HepG2 (cell line): ENCODE measurements around the gene ADI1. TPM values are rescaled to one million over a fixed set of nuclear protein-coding genes. Genes with fewer than 3 reads are reported as not detected.

Source experiments
- ARNT2 ChIP-seq: sonication (generic); formaldehyde crosslinking; IDR thresholded peaks from 2 replicates; pipeline ENCODE4 v1.8.0; 2022; ENCODE audit warnings: mild to moderate bottlenecking, low read depth, missing genetic modification reagents, moderate library complexity
- DBP ChIP-seq: sonication (generic); formaldehyde crosslinking; IDR thresholded peaks from 2 replicates; pipeline ENCODE4 v1.4.0; 2020; ENCODE audit warnings: missing genetic modification reagents; ENCODE audit errors: not compliant biosample characterization
- DR1 ChIP-seq: sonication (generic); formaldehyde crosslinking; IDR thresholded peaks from 2 replicates; pipeline ENCODE4 v1.8.0; 2021; ENCODE audit warnings: mild to moderate bottlenecking, missing genetic modification reagents, inconsistent platforms
- FOXO4 ChIP-seq: sonication (generic); formaldehyde crosslinking; conservative IDR thresholded peaks from 2 replicates; pipeline ENCODE4 v1.8.1; 2023; ENCODE audit warnings: missing genetic modification reagents
- FUBP1 ChIP-seq: sonication (generic); formaldehyde crosslinking; IDR thresholded peaks from 2 replicates; pipeline ENCODE4 v1.5.1; 2020; ENCODE audit warnings: missing genetic modification reagents, mild to moderate bottlenecking, borderline replicate concordance
- KLF6 ChIP-seq: IDR thresholded peaks from 2 replicates; pipeline ENCODE4 v1.8.0; 2016; ENCODE audit warnings: missing biosample characterization, missing genetic modification reagents
- MLX ChIP-seq: IDR thresholded peaks from 2 replicates; pipeline ENCODE4 v1.6.1; 2016
- NCOA1 ChIP-seq: sonication (generic); formaldehyde crosslinking; IDR thresholded peaks from 2 replicates; pipeline ENCODE4 v1.9.0; 2021; ENCODE audit warnings: missing genetic modification reagents
- NR2C2 ChIP-seq: sonication (generic); formaldehyde crosslinking; IDR thresholded peaks from 2 replicates; pipeline ENCODE4 v1.4.0; 2020; ENCODE audit warnings: missing genetic modification reagents, mild to moderate bottlenecking, moderate library complexity, borderline replicate concordance
- NR2F6 ChIP-seq, 2 experiments: IDR thresholded peaks; 2 replicates each; pipeline ENCODE4 v1.6.1; 2016; ENCODE audit warnings: antibody characterized with exemption in 1 of 2, mild to moderate bottlenecking in 1 of 2
- POLR2G ChIP-seq: fragments of 200-400 bp; formaldehyde crosslinking; IDR thresholded peaks from 2 replicates; pipeline ENCODE4 v1.6.1; 2018; ENCODE audit warnings: mild to moderate bottlenecking, low read depth, low read length, moderate library complexity
- SMC3 ChIP-seq: IDR thresholded peaks from 2 replicates; pipeline ENCODE4 v1.6.1; 2011; ENCODE audit warnings: low read length, improper control_type of control experiment
- SOX13 ChIP-seq, 3 experiments: fragments of 450-650 bp in 1 of 3; sonication (generic) in 1 of 3; formaldehyde crosslinking in 1 of 3; IDR thresholded peaks in 2 of 3; conservative IDR thresholded peaks in 1 of 3; 2 replicates each; pipeline versions ENCODE4 v1.5.0 to v1.6.1; 2016 to 2020; ENCODE audit warnings: antibody characterized with exemption in 1 of 3, mild to moderate bottlenecking in 1 of 3, missing compliant biosample characterization in 1 of 3, missing genetic modification reagents in 1 of 3, moderate library complexity in 1 of 3
- U2AF1 ChIP-seq: fragments of 200-400 bp; formaldehyde crosslinking; optimal IDR thresholded peaks from 2 replicates; pipeline ENCODE3; 2017; ENCODE audit warnings: mild to moderate bottlenecking, low read depth, low read length
- ZHX1 ChIP-seq: sonication (generic); formaldehyde crosslinking; IDR thresholded peaks from 2 replicates; pipeline ENCODE4 v1.8.1; 2022; ENCODE audit warnings: low read depth, mild to moderate bottlenecking, missing genetic modification reagents
- ZNF207 ChIP-seq: fragments of 450-650 bp; IDR thresholded peaks from 2 replicates; pipeline ENCODE4 v1.6.1; 2016; ENCODE audit warnings: antibody characterized with exemption, borderline replicate concordance
- ZNF329 ChIP-seq: sonication (generic); formaldehyde crosslinking; IDR thresholded peaks from 2 replicates; pipeline ENCODE4 v1.9.0; 2021; ENCODE audit warnings: low read depth, mild to moderate bottlenecking, missing genetic modification reagents
- ZNF530 ChIP-seq: sonication (generic); formaldehyde crosslinking; IDR thresholded peaks from 2 replicates; pipeline ENCODE4 v1.5.0; 2020; ENCODE audit warnings: low read depth, mild to moderate bottlenecking, missing genetic modification reagents
- ZNF567 ChIP-seq: sonication (generic); formaldehyde crosslinking; IDR thresholded peaks from 2 replicates; pipeline ENCODE4 v1.8.1; 2023; ENCODE audit warnings: mild to moderate bottlenecking, missing genetic modification reagents, borderline replicate concordance
- polyA plus RNA-seq, 8 experiments: library from polyadenylated mRNA; depleted of rRNA in 3 of 8; stranded (reverse) in 7 of 8; unstranded in 1 of 8; fragments of >200 nt; fragmentation: Illumina TruSeq in 4 of 8; extraction: Trizol in 4 of 8; gene quantifications; 2 replicates each; pipeline versions ENCODE4 v1.2.1 to v1.2.3, GENCODE V29; 2011 to 2016; ENCODE audit warnings: low read depth in 4 of 8, missing spikeins in 1 of 8, mixed read lengths in 1 of 8; ENCODE audit not compliant: insufficient read depth in 1 of 8
- total RNA-seq, 5 experiments: library from RNA; depleted of rRNA; stranded (reverse); fragments of >200 nt; fragmentation: Illumina TruSeq; extraction: Trizol; gene quantifications; 2 replicates each; pipeline ENCODE4 v1.2.3, GENCODE V29; 2016; ENCODE audit warnings: low read depth in 1 of 5

Gene ADI1
- total and polyA plus RNA-seq, 2 of the 13 experiments (the other 11 are each of a cell fraction or from before 2014, with no cell fraction given), result 28.7 to 123 TPM

GRCh38 chr2:3558205-3559014 is 39.1 kb upstream of the ADI1 start, which contains the start of gene RNASEH1 (continued):
- TF ChIP-seq ZHX1 (no peak; the same call in none of the 2 replicates), MLX (peak; percentile 86), NCOA1 (CRISPR knock-in tag) (peak; percentile 91), SMC3 (no peak), POLR2G (peak; percentile 94), SOX13 (IDR thresholded peaks at IDR 0.05) (no peak), SOX13 (CRISPR knock-in tag; conservative IDR thresholded peaks at IDR 0.05 in 1 of 2, IDR thresholded peaks at IDR 0.05 in 1 of 2) (peak in 1 of 2 experiments; percentile 72; a peak in 2 of 4 replicates), DBP (CRISPR knock-in tag) (peak; percentile 68), DR1 (CRISPR knock-in tag) (peak; percentile 82), U2AF1 (no peak), ZNF567 (CRISPR knock-in tag) (peak; percentile 96), FUBP1 (CRISPR knock-in tag) (no peak), NR2F6 (IDR thresholded peaks at IDR 0.05) (peak; percentile 60), NR2F6 (CRISPR knock-in tag; IDR thresholded peaks at IDR 0.05) (peak; percentile 92), ZNF530 (CRISPR knock-in tag) (no peak), FOXO4 (0 out of 2 replicates have a peak, but pooled peaks have one; percentile 90), ZNF207 (no peak), ARNT2 (CRISPR knock-in tag) (peak; percentile 94), KLF6 (CRISPR knock-in tag) (peak; percentile 97; the same call in 1 of the 2 replicates), ZNF329 (CRISPR knock-in tag) (peak; percentile 94), NR2C2 (CRISPR knock-in tag) (peak; percentile 98)
